GM23338 (cell line): Measurements from ENCODE around the gene KIF25. TPM values are rescaled to one million over a fixed set of nuclear protein-coding genes. Genes with fewer than 3 reads are reported as not detected.

Source experiments
- ATAC-seq: fragments of 200-7000 bp; cut with Tn5 transposase; 3 replicates; pipeline ENCODE4 v1.9.1; 2020
- DNase-seq: peaks from one replicate; pipeline ENCODE4 v3.0.0-alpha.2; 2015; ENCODE audit warnings: low spot score
- H2AFZ ChIP-seq: fragments of 200-600 bp; sonication (generic); 2 replicates; pipeline ENCODE4 v1.8.0; 2016; ENCODE audit warnings: antibody characterized with exemption, mild to moderate bottlenecking, moderate library complexity
- H3F3A ChIP-seq: fragments of 200-600 bp; sonication (generic); replicated peaks from 2 replicates; pipeline ENCODE4 v1.8.0; 2017; ENCODE audit warnings: antibody characterized with exemption, mixed run types, low read depth
- H3K27ac ChIP-seq: fragments of 200-600 bp; sonication (generic); 2 replicates; pipeline ENCODE4 v1.6.1; 2016; ENCODE audit warnings: low read depth
- H3K27me3 ChIP-seq: fragments of 200-600 bp; sonication (generic); 2 replicates; pipeline ENCODE4 v1.8.0; 2016; ENCODE audit warnings: mild to moderate bottlenecking, mixed run types, moderate library complexity; ENCODE audit not compliant: insufficient read depth
- H3K36me3 ChIP-seq: fragments of 200-600 bp; sonication (generic); 2 replicates; pipeline ENCODE4 v1.8.0; 2016; ENCODE audit warnings: mild to moderate bottlenecking; ENCODE audit not compliant: insufficient read depth
- H3K4me1 ChIP-seq: fragments of 200-600 bp; sonication (generic); 2 replicates; pipeline ENCODE4 v1.8.0; 2016; ENCODE audit warnings: mild to moderate bottlenecking, moderate library complexity; ENCODE audit not compliant: insufficient read depth
- H3K4me2 ChIP-seq: fragments of 200-600 bp; sonication (generic); 2 replicates; pipeline ENCODE4 v1.7.1; 2017; ENCODE audit warnings: mixed run types
- H3K4me3 ChIP-seq: fragments of 200-600 bp; sonication (generic); 2 replicates; pipeline ENCODE4 v1.6.1; 2016; ENCODE audit warnings: mixed run types
- H3K79me2 ChIP-seq: fragments of 200-600 bp; sonication (generic); replicated peaks from 2 replicates; pipeline ENCODE4 v1.8.0; 2017; ENCODE audit warnings: mild to moderate bottlenecking; ENCODE audit not compliant: insufficient read depth
- H3K9me2 ChIP-seq: fragments of 200-600 bp; sonication (generic); 2 replicates; pipeline ENCODE4 v1.8.0; 2017; ENCODE audit not compliant: insufficient read depth
- H4K20me1 ChIP-seq: fragments of 200-600 bp; sonication (generic); replicated peaks from 2 replicates; pipeline ENCODE4 v1.8.0; 2017; ENCODE audit warnings: mild to moderate bottlenecking; ENCODE audit not compliant: insufficient read depth
- H3K27ac Mint-ChIP-seq: 2 replicates; pipeline ENCODE4 v1.8.0; 2020; ENCODE audit warnings: inconsistent platforms, mild to moderate bottlenecking, moderate library complexity, mixed read lengths
- H3K27me3 Mint-ChIP-seq: 3 replicates; pipeline ENCODE4 v1.8.0; 2022; ENCODE audit warnings: low read depth, mild to moderate bottlenecking, moderate library complexity, mixed read lengths, inconsistent platforms; ENCODE audit not compliant: insufficient read depth, poor library complexity
- H3K36me3 Mint-ChIP-seq: 3 replicates; pipeline ENCODE4 v1.8.0; 2021; ENCODE audit warnings: low read depth, mild to moderate bottlenecking, inconsistent platforms, moderate library complexity, mixed read lengths
- H3K4me1 Mint-ChIP-seq: 3 replicates; pipeline ENCODE4 v1.8.0; 2020; ENCODE audit warnings: mild to moderate bottlenecking, inconsistent platforms, mixed read lengths
- H3K4me3 Mint-ChIP-seq: 3 replicates; pipeline ENCODE4 v1.8.0; 2021; ENCODE audit warnings: moderate library complexity, mild to moderate bottlenecking, inconsistent platforms, mixed read lengths
- H3K9me3 Mint-ChIP-seq: 3 replicates; pipeline ENCODE4 v1.8.0; 2020; ENCODE audit warnings: moderate library complexity, mild to moderate bottlenecking, inconsistent platforms, mixed read lengths
- CREB1 ChIP-seq: fragments of 250-450 bp; sonication (Bioruptor Pico); IDR thresholded peaks from 2 replicates; pipeline ENCODE4 v1.5.0; 2020; ENCODE audit warnings: low read depth, mild to moderate bottlenecking, moderate library complexity
- CTCF ChIP-seq, 2 experiments: fragments of 200-600 bp in 1 of 2; sonication (generic) in 1 of 2; conservative IDR thresholded peaks; 2 replicates each; pipeline versions ENCODE4 v1.5.1 to v1.6.1; 2016 to 2017; ENCODE audit warnings: antibody characterized with exemption in 2 of 2, low read depth in 2 of 2, mild to moderate bottlenecking in 2 of 2, moderate library complexity in 1 of 2
- EZH2 ChIP-seq: fragments of 200-600 bp; sonication (generic); IDR thresholded peaks from one replicate; pipeline ENCODE4 v1.8.0; 2017; ENCODE audit warnings: antibody characterized with exemption, mild to moderate bottlenecking, low read depth; ENCODE audit not compliant: unreplicated experiment
- EZH2phosphoT487 ChIP-seq: fragments of 200-600 bp; sonication (generic); IDR thresholded peaks from one replicate; pipeline ENCODE4 v1.8.1; 2018; ENCODE audit warnings: antibody characterized with exemption; ENCODE audit not compliant: unreplicated experiment
- NANOG ChIP-seq: IDR thresholded peaks from 2 replicates; pipeline ENCODE4 v1.6.1; 2016; ENCODE audit warnings: antibody characterized with exemption, borderline replicate concordance
- POLR2AphosphoS5 ChIP-seq: IDR thresholded peaks from 2 replicates; pipeline ENCODE4 v1.6.1; 2016; ENCODE audit warnings: antibody characterized with exemption, low read depth
- REST ChIP-seq: IDR thresholded peaks from one replicate; pipeline ENCODE4 v1.6.1; 2018; ENCODE audit warnings: antibody characterized with exemption; ENCODE audit not compliant: unreplicated experiment
- STAT1 ChIP-seq: IDR thresholded peaks from one replicate; pipeline ENCODE4 v1.6.1; 2016; ENCODE audit warnings: antibody characterized with exemption; ENCODE audit not compliant: unreplicated experiment
- ZNF114 ChIP-seq: fragments of 250-450 bp; sonication (Bioruptor Pico); IDR thresholded peaks from 2 replicates; pipeline ENCODE4 v1.5.0; 2020; ENCODE audit warnings: mild to moderate bottlenecking, moderate library complexity
- ZNF331 ChIP-seq: fragments of 250-450 bp; sonication (Bioruptor Pico); IDR thresholded peaks from 2 replicates; pipeline ENCODE4 v1.5.0; 2020; ENCODE audit warnings: low read depth, mild to moderate bottlenecking, moderate library complexity
- polyA plus RNA-seq: library from polyadenylated mRNA; unstranded; fragments of >200 nt; fragmentation: Nextera tagmentation; extraction: Ambion mirVana; gene quantifications from 2 replicates; pipeline ENCODE4 v1.2.1, GENCODE V29; 2016
- total RNA-seq: library from RNA; depleted of rRNA; stranded (reverse); fragments of >200 nt; shearing (Covaris generic); gene quantifications from 2 replicates; pipeline ENCODE4 v1.2.3, GENCODE V29; 2014
- TF ChIP-seq, protein P1 (sequence below): IDR thresholded peaks from 2 replicates; pipeline ENCODE4 v1.6.1; 2016; ENCODE audit warnings: antibody characterized with exemption
- TF ChIP-seq, protein P2 (sequence below): fragments of 250-450 bp; sonication (Bioruptor Pico); IDR thresholded peaks from 2 replicates; pipeline ENCODE4 v1.5.0; 2020; ENCODE audit warnings: mild to moderate bottlenecking, moderate library complexity

KIF25 gene
- total and polyA plus RNA-seq, 2 experiments from 2014 or later = 0.69 to 0.76 TPM

DNA sequence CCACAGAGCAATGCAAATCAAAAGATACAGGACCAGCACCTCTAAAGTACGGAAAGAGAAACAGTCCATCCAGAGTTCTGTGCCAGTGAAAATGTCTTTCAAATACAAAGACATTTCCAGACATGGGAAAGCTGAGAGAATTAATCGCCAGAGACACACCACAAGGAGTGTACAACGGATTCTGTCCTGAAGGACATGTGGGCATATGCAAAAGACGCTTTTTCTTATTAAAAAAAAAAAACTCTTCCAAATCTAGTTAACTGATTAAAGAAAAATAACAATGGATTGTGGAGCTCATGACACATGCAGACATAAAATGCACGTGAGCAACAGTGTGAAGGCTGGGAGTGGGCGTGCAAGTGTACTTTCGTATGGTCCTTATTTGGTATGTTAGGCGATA lies 22.8 kb downstream of the KIF25 start (continued):
- TF ChIP-seq, protein P1, sequence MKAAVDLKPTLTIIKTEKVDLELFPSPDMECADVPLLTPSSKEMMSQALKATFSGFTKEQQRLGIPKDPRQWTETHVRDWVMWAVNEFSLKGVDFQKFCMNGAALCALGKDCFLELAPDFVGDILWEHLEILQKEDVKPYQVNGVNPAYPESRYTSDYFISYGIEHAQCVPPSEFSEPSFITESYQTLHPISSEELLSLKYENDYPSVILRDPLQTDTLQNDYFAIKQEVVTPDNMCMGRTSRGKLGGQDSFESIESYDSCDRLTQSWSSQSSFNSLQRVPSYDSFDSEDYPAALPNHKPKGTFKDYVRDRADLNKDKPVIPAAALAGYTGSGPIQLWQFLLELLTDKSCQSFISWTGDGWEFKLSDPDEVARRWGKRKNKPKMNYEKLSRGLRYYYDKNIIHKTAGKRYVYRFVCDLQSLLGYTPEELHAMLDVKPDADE = no peak
- TF ChIP-seq STAT1 (no peak), CREB1 (CRISPR knock-in tag) (no peak), REST (no peak), NANOG (no peak), EZH2phosphoT487 (no peak)

- H3K27me3 Mint-ChIP-seq = peaks cover 3% of the 10 kb centered on the region
- ATAC-seq (no peak), DNase-seq (no peak)
- H3K27ac Mint-ChIP-seq = no peak overlapping the region
- H2AFZ ChIP-seq = no peak overlapping the region
- no peaks in the 10 kb centered on the region; the same call in 2 of the 3 replicates for H3K9me3 Mint-ChIP-seq
- no peaks in the 10 kb centered on the region for H4K20me1 ChIP-seq
- H3K4me1 Mint-ChIP-seq = peaks cover 7% of the 10 kb centered on the region
- H3K79me2 ChIP-seq = no peaks in the 10 kb centered on the region
- no peaks in the 10 kb centered on the region for H3K36me3 Mint-ChIP-seq
- no peaks in the 10 kb centered on the region for H3F3A ChIP-seq
- no peak overlapping the region for H3K4me2 ChIP-seq
- H3K9me2 ChIP-seq = no peaks in the 10 kb centered on the region
- H3K27ac ChIP-seq = no peak overlapping the region
- H3K36me3 ChIP-seq = no peaks in the 10 kb centered on the region
- H3K4me3 ChIP-seq = no peak overlapping the region
- no peak overlapping the region for H3K4me3 Mint-ChIP-seq
- H3K27me3 ChIP-seq = no peaks in the 10 kb centered on the region
- H3K4me1 ChIP-seq = no peaks in the 10 kb centered on the region
- TF ChIP-seq CREB1 (CRISPR knock-in tag) (no peak), CTCF (conservative IDR thresholded peaks at IDR 0.05; ENCODE audit: low read depth in 2 of 2) (no peak), POLR2AphosphoS5 (no peak), ZNF114 (CRISPR knock-in tag) (no peak), ZNF331 (CRISPR knock-in tag) (no peak), STAT1 (no peak), NANOG (no peak), EZH2 (no peak)
- TF ChIP-seq, protein P2, sequence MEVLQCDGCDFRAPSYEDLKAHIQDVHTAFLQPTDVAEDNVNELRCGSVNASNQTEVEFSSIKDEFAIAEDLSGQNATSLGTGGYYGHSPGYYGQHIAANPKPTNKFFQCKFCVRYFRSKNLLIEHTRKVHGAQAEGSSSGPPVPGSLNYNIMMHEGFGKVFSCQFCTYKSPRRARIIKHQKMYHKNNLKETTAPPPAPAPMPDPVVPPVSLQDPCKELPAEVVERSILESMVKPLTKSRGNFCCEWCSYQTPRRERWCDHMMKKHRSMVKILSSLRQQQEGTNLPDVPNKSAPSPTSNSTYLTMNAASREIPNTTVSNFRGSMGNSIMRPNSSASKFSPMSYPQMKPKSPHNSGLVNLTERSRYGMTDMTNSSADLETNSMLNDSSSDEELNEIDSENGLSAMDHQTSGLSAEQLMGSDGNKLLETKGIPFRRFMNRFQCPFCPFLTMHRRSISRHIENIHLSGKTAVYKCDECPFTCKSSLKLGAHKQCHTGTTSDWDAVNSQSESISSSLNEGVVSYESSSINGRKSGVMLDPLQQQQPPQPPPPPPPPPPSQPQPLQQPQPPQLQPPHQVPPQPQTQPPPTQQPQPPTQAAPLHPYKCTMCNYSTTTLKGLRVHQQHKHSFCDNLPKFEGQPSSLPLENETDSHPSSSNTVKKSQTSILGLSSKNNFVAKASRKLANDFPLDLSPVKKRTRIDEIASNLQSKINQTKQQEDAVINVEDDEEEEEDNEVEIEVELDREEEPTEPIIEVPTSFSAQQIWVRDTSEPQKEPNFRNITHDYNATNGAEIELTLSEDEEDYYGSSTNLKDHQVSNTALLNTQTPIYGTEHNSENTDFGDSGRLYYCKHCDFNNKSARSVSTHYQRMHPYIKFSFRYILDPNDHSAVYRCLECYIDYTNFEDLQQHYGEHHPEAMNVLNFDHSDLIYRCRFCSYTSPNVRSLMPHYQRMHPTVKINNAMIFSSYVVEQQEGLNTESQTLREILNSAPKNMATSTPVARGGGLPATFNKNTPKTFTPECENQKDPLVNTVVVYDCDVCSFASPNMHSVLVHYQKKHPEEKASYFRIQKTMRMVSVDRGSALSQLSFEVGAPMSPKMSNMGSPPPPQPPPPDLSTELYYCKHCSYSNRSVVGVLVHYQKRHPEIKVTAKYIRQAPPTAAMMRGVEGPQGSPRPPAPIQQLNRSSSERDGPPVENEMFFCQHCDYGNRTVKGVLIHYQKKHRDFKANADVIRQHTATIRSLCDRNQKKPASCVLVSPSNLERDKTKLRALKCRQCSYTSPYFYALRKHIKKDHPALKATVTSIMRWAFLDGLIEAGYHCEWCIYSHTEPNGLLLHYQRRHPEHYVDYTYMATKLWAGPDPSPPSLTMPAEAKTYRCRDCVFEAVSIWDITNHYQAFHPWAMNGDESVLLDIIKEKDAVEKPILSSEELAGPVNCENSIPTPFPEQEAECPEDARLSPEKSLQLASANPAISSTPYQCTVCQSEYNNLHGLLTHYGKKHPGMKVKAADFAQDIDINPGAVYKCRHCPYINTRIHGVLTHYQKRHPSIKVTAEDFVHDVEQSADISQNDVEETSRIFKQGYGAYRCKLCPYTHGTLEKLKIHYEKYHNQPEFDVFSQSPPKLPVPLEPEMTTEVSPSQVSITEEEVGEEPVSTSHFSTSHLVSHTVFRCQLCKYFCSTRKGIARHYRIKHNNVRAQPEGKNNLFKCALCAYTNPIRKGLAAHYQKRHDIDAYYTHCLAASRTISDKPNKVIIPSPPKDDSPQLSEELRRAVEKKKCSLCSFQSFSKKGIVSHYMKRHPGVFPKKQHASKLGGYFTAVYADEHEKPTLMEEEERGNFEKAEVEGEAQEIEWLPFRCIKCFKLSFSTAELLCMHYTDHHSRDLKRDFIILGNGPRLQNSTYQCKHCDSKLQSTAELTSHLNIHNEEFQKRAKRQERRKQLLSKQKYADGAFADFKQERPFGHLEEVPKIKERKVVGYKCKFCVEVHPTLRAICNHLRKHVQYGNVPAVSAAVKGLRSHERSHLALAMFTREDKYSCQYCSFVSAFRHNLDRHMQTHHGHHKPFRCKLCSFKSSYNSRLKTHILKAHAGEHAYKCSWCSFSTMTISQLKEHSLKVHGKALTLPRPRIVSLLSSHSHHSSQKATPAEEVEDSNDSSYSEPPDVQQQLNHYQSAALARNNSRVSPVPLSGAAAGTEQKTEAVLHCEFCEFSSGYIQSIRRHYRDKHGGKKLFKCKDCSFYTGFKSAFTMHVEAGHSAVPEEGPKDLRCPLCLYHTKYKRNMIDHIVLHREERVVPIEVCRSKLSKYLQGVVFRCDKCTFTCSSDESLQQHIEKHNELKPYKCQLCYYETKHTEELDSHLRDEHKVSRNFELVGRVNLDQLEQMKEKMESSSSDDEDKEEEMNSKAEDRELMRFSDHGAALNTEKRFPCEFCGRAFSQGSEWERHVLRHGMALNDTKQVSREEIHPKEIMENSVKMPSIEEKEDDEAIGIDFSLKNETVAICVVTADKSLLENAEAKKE (CRISPR knock-in tag) = no peak
Observed at GRCh38 chr6:168021581-168021980, 24.1 kb downstream of the KIF25 start.
